Esophagus muscularis mucosa (tissue), 3 donors: ENCODE results near the gene RYR2.

Experiments used
- CTCF ChIP-seq, 3 experiments: fragments of 200-600 bp in 2 of 3; fragments of 450-650 bp in 1 of 3; sonication (generic) in 2 of 3; IDR thresholded peaks; one replicate each; pipeline ENCODE4 v1.5.1; 2017 to 2019; ENCODE audit warnings: antibody characterized with exemption in 3 of 3, mild to moderate bottlenecking in 2 of 3, moderate library complexity in 1 of 3
- POLR2A ChIP-seq: fragments of 450-650 bp; IDR thresholded peaks from one replicate; pipeline ENCODE4 v1.6.1; 2017; ENCODE audit warnings: antibody characterized with exemption, moderate library complexity, mild to moderate bottlenecking, low read depth

GRCh38 chr1:237578540-237578939 lies 536.6 kb downstream of the RYR2 start:
- no peak for TF ChIP-seq POLR2A
- no peak for TF ChIP-seq CTCF (IDR thresholded peaks at IDR 0.05)
